ENCODE data around the gene LINC01488.

The LINC01488 gene

GRCh38 chr11:69467196-69467595, 14.3 kb upstream of the LINC01488 start:
- no peak for ATAC-seq
- TF ChIP-seq CSRNP3 (CRISPR knock-in tag; IDR thresholded peaks at IDR 0.05) (no peak), ARNTL (CRISPR knock-in tag; IDR thresholded peaks at IDR 0.05; ENCODE audit: borderline replicate concordance, low read depth) (no peak), TSHZ2 (CRISPR knock-in tag; IDR thresholded peaks at IDR 0.05) (no peak), ISL1 (CRISPR knock-in tag; IDR thresholded peaks at IDR 0.05) (no peak), ZNF70 (CRISPR knock-in tag; IDR thresholded peaks at IDR 0.05) (no peak), ZNF565 (CRISPR knock-in tag; conservative IDR thresholded peaks at IDR 0.05; ENCODE audit: low read depth) (no peak), ZC3H10 (CRISPR knock-in tag; IDR thresholded peaks at IDR 0.05) (no peak), ZFP30 (CRISPR knock-in tag; IDR thresholded peaks at IDR 0.05) (no peak), OSR1 (CRISPR knock-in tag; IDR thresholded peaks at IDR 0.05) (no peak), ZNF8 (CRISPR knock-in tag; IDR thresholded peaks at IDR 0.05) (no peak), TOX (CRISPR knock-in tag; IDR thresholded peaks at IDR 0.05; ENCODE audit: borderline replicate concordance) (no peak), TCF4 (CRISPR knock-in tag; IDR thresholded peaks at IDR 0.05; ENCODE audit: borderline replicate concordance) (no peak), PATZ1 (CRISPR knock-in tag; IDR thresholded peaks at IDR 0.05; ENCODE audit: borderline replicate concordance) (no peak), BACH2 (CRISPR knock-in tag; IDR thresholded peaks at IDR 0.05; ENCODE audit: borderline replicate concordance) (no peak), CSDC2 (CRISPR knock-in tag; IDR thresholded peaks at IDR 0.05) (no peak), GLIS3 (CRISPR knock-in tag; IDR thresholded peaks at IDR 0.05) (no peak), ESRRG (CRISPR knock-in tag; IDR thresholded peaks at IDR 0.05) (no peak), RARB (CRISPR knock-in tag; IDR thresholded peaks at IDR 0.05) (no peak), ZFP3 (CRISPR knock-in tag; IDR thresholded peaks at IDR 0.05) (no peak)

- ATAC-seq: no peak
- TF ChIP-seq ZFP3 (CRISPR knock-in tag; IDR thresholded peaks at IDR 0.05) (no peak), ZNF8 (CRISPR knock-in tag; IDR thresholded peaks at IDR 0.05) (no peak), CSRNP3 (CRISPR knock-in tag; IDR thresholded peaks at IDR 0.05) (no peak), ZNF565 (CRISPR knock-in tag; conservative IDR thresholded peaks at IDR 0.05; ENCODE audit: low read depth) (no peak), ZNF70 (CRISPR knock-in tag; IDR thresholded peaks at IDR 0.05) (no peak), PPARA (CRISPR knock-in tag; IDR thresholded peaks at IDR 0.05; ENCODE audit: borderline replicate concordance) (no peak), GLIS3 (CRISPR knock-in tag; IDR thresholded peaks at IDR 0.05) (no peak), TSHZ2 (CRISPR knock-in tag; IDR thresholded peaks at IDR 0.05) (no peak), ESRRG (CRISPR knock-in tag; IDR thresholded peaks at IDR 0.05) (no peak), POU6F1 (CRISPR knock-in tag; IDR thresholded peaks at IDR 0.05; ENCODE audit: borderline replicate concordance, low read depth) (no peak), ARNTL (CRISPR knock-in tag; IDR thresholded peaks at IDR 0.05; ENCODE audit: borderline replicate concordance, low read depth) (no peak), PATZ1 (CRISPR knock-in tag; IDR thresholded peaks at IDR 0.05; ENCODE audit: borderline replicate concordance) (no peak), SNAI2 (CRISPR knock-in tag; IDR thresholded peaks at IDR 0.05) (no peak)
Observed at GRCh38 chr11:69467646-69468045, 13.8 kb upstream of the LINC01488 start.
